ENCODE measurements around the gene ZNF248. TPM values are rescaled to one million over a fixed set of nuclear protein-coding genes. Genes with fewer than 3 reads are reported as not detected.
A peak's percentile ranks its signal among the peaks of the same experiment; 100 is the strongest.
"Not testable (repeated sequence)": the region's sequence is repeated elsewhere in the genome, so short reads cannot be mapped to it uniquely, and the experiment has no call there.

The ZNF248 gene
- total RNA-seq, 1 donor from 2014 or later = 3.9 TPM

- no peaks in the 10 kb centered on the region for H3K27me3 Mint-ChIP-seq (ENCODE audit: unreplicated experiment)
- H3K4me1 Mint-ChIP-seq (ENCODE audit: unreplicated experiment) = no peaks in the 10 kb centered on the region
- no peak overlapping the region for H3K4me3 Mint-ChIP-seq (ENCODE audit: unreplicated experiment)
- no peaks in the 10 kb centered on the region for H3K36me3 Mint-ChIP-seq (ENCODE audit: unreplicated experiment)
- no peak for DNase-seq (ENCODE audit: extremely low spot score, unreplicated experiment)
- TF ChIP-seq, protein P1, sequence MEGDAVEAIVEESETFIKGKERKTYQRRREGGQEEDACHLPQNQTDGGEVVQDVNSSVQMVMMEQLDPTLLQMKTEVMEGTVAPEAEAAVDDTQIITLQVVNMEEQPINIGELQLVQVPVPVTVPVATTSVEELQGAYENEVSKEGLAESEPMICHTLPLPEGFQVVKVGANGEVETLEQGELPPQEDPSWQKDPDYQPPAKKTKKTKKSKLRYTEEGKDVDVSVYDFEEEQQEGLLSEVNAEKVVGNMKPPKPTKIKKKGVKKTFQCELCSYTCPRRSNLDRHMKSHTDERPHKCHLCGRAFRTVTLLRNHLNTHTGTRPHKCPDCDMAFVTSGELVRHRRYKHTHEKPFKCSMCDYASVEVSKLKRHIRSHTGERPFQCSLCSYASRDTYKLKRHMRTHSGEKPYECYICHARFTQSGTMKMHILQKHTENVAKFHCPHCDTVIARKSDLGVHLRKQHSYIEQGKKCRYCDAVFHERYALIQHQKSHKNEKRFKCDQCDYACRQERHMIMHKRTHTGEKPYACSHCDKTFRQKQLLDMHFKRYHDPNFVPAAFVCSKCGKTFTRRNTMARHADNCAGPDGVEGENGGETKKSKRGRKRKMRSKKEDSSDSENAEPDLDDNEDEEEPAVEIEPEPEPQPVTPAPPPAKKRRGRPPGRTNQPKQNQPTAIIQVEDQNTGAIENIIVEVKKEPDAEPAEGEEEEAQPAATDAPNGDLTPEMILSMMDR (IDR thresholded peaks at IDR 0.05) = no peak
- no peak overlapping the region for H3K27ac Mint-ChIP-seq (ENCODE audit: unreplicated experiment)
- H3K9me3 Mint-ChIP-seq (ENCODE audit: unreplicated experiment) = peaks cover 27% of the 10 kb centered on the region
Observed at GRCh38 chr10:37865957-37866803, 8.8 kb upstream of the ZNF248 start.

DNA sequence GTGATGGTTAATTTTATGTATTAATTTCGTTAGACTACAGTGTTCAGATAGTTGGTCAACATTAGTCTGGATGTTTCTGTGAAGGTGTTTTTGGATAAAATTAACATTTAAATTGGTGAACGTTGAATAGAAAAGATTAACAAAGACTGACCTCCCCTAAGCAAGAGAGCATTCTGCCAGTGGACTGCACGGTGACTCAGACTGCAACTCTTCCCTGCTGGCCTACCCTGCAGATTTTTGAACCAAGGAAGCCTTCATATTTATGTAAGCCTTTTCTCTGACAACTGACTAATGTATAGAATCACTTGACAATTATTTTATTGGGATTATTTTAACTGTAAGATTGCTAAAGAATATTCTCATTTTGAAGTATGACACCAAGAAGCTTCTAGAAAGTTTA, 7.9 kb upstream of the ZNF248 start:
- Mint-ChIP-seq H3K9me3 (ENCODE audit: unreplicated experiment) (peaks cover 30% of the 10 kb centered on the region), H3K27ac (ENCODE audit: unreplicated experiment) (no peak overlapping the region), H3K36me3 (ENCODE audit: unreplicated experiment) (no peaks in the 10 kb centered on the region), H3K27me3 (ENCODE audit: unreplicated experiment) (no peaks in the 10 kb centered on the region), H3K4me1 (ENCODE audit: unreplicated experiment) (no peaks in the 10 kb centered on the region), H3K4me3 (ENCODE audit: unreplicated experiment) (no peak overlapping the region)
- DNase-seq (ENCODE audit: extremely low spot score, unreplicated experiment) = no peak
- TF ChIP-seq, protein P1 (IDR thresholded peaks at IDR 0.05) = no peak

DNA sequence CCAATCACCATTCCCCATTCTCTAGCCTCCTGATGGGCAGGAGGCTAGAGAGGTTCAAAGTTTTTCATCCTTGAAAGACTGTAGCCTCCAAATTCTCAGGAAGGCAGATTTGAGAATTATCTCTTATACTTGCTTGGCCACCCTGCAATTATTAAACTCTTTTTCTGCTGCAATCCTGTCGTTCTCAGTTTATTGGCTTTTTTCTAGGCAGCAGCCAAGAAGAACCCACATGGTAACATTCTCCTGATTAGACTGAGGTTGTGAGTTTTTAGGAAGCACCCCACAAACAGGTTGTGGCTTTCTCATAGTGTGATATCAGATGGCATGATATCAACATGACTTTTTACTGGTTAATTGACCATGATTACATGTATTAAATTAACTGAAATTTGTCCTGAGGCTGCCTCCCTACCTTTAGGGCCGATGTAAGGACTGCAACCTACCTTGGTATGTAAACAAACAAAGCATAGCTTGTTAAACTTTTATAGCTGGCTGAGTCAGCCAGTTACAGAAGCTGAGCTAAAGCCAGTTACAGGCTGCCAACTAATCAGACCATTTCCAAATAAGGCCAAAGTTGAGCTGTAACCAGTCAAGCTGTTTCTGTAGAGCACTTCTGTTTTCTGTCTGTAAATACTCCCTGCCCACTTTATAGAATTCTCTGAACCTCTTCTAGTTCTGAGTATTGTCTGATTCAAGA, 3.2 kb upstream of the ZNF248 start:
- Mint-ChIP-seq H3K36me3 (ENCODE audit: unreplicated experiment) (no peaks in the 10 kb centered on the region), H3K9me3 (ENCODE audit: unreplicated experiment) (peaks cover 28% of the 10 kb centered on the region), H3K4me3 (ENCODE audit: unreplicated experiment) (no peak overlapping the region), H3K27ac (ENCODE audit: unreplicated experiment) (no peak overlapping the region), H3K4me1 (ENCODE audit: unreplicated experiment) (peaks cover 7% of the 10 kb centered on the region), H3K27me3 (ENCODE audit: unreplicated experiment) (no peaks in the 10 kb centered on the region)
- TF ChIP-seq, protein P1 (IDR thresholded peaks at IDR 0.05) = no peak
- no peak for DNase-seq (ENCODE audit: extremely low spot score, unreplicated experiment)

GRCh38 chr10:37859270-37859669, 1.9 kb upstream of the ZNF248 start:
- H3K4me3 Mint-ChIP-seq (ENCODE audit: unreplicated experiment); H3K27ac Mint-ChIP-seq (ENCODE audit: unreplicated experiment); DNase-seq (ENCODE audit: extremely low spot score, unreplicated experiment); H3K27me3 Mint-ChIP-seq (ENCODE audit: unreplicated experiment); H3K36me3 Mint-ChIP-seq (ENCODE audit: unreplicated experiment): not testable (repeated sequence)
- peaks cover 11% of the 10 kb centered on the region for H3K4me1 Mint-ChIP-seq (ENCODE audit: unreplicated experiment)
- peaks cover 26% of the 10 kb centered on the region for H3K9me3 Mint-ChIP-seq (ENCODE audit: unreplicated experiment)

- H3K36me3 Mint-ChIP-seq (ENCODE audit: unreplicated experiment) = peaks cover 2% of the 10 kb centered on the region
- peak overlapping the region; percentile 82 for H3K27ac Mint-ChIP-seq (ENCODE audit: unreplicated experiment)
- no peak for DNase-seq (ENCODE audit: extremely low spot score, unreplicated experiment)
- H3K9me3 Mint-ChIP-seq (ENCODE audit: unreplicated experiment) = peaks cover 29% of the 10 kb centered on the region
- peak overlapping the region; percentile 78 for H3K4me3 Mint-ChIP-seq (ENCODE audit: unreplicated experiment)
- TF ChIP-seq, protein P1 (IDR thresholded peaks at IDR 0.05) = no peak
- H3K4me1 Mint-ChIP-seq (ENCODE audit: unreplicated experiment) = peaks cover 11% of the 10 kb centered on the region
- H3K27me3 Mint-ChIP-seq (ENCODE audit: unreplicated experiment) = no peaks in the 10 kb centered on the region
Observed at GRCh38 chr10:37856881-37857286, 526 bp downstream of the ZNF248 start.

All from osteocyte (in vitro differentiated cells).